Muscle layer of duodenum (tissue), 2 donors: ENCODE results near the gene ANXA9.

Experiments
- H3K27ac ChIP-seq: one replicate; pipeline ENCODE4 v1.7.0; 2013; ENCODE audit warnings: mild to moderate bottlenecking, low read length
- H3K27me3 ChIP-seq: one replicate; pipeline ENCODE4 v1.7.0; 2013; ENCODE audit warnings: low read depth, mild to moderate bottlenecking, control low read depth, low read length
- H3K36me3 ChIP-seq, 2 donors: one replicate each; pipeline ENCODE4 v1.7.0; 2013; ENCODE audit warnings: low read length in 2 of 2, control low read depth in 1 of 2, mild to moderate bottlenecking in 1 of 2; ENCODE audit not compliant: insufficient read depth in 2 of 2, control insufficient read depth in 1 of 2
- H3K4me1 ChIP-seq, 2 donors: one replicate each; pipeline ENCODE4 v1.7.0; 2013; ENCODE audit warnings: low read length in 2 of 2, mild to moderate bottlenecking in 2 of 2, control low read depth in 1 of 2, moderate library complexity in 1 of 2; ENCODE audit not compliant: insufficient read depth in 2 of 2, control insufficient read depth in 1 of 2
- H3K4me3 ChIP-seq, 2 donors: one replicate each; pipeline ENCODE4 v1.7.0; 2013; ENCODE audit warnings: low read length in 2 of 2, low read depth in 1 of 2, mild to moderate bottlenecking in 1 of 2
- H3K9me3 ChIP-seq, 2 donors: one replicate each; pipeline ENCODE4 v1.7.0; 2013; ENCODE audit warnings: low read length in 2 of 2, control low read depth in 1 of 2, mild to moderate bottlenecking in 1 of 2; ENCODE audit not compliant: control insufficient read depth in 1 of 2
- donor health status: healthy.

The ANXA9 gene

GRCh38 chr1:150997949-150998348 lies 15.9 kb downstream of the ANXA9 start:
- Histone ChIP-seq H3K27me3 (no peaks in the 10 kb centered on the region), H3K4me1 (peaks cover 8 to 13% of the 10 kb centered on the region in 2 donors), H3K27ac (no peak overlapping the region), H3K9me3 (no peaks in the 10 kb centered on the region), H3K4me3 (no peak overlapping the region), H3K36me3 (peaks cover 27 to 54% of the 10 kb centered on the region in 2 donors)

- Histone ChIP-seq H3K4me1 (peaks cover 11 to 23% of the 10 kb centered on the region in 2 donors), H3K27ac (no peak overlapping the region), H3K36me3 (peaks cover 27 to 54% of the 10 kb centered on the region in 2 donors), H3K27me3 (no peaks in the 10 kb centered on the region), H3K9me3 (no peaks in the 10 kb centered on the region), H3K4me3 (no peak overlapping the region)
Observed at GRCh38 chr1:150999051-150999674, 17.1 kb downstream of the ANXA9 start.

GRCh38 chr1:150999926-151000325 lies 17.8 kb downstream of the ANXA9 start:
- Histone ChIP-seq H3K36me3 (peaks cover 27 to 54% of the 10 kb centered on the region in 2 donors), H3K9me3 (no peaks in the 10 kb centered on the region), H3K4me1 (peaks cover 11 to 28% of the 10 kb centered on the region in 2 donors), H3K27ac (no peak overlapping the region), H3K4me3 (no peak overlapping the region), H3K27me3 (no peaks in the 10 kb centered on the region)

- Histone ChIP-seq H3K27me3 (no peaks in the 10 kb centered on the region), H3K36me3 (peaks cover 27 to 54% of the 10 kb centered on the region in 2 donors), H3K27ac (no peak overlapping the region), H3K9me3 (no peaks in the 10 kb centered on the region), H3K4me3 (no peak overlapping the region), H3K4me1 (peaks cover 12 to 33% of the 10 kb centered on the region in 2 donors)
Observed at GRCh38 chr1:151000408-151000807, 18.3 kb downstream of the ANXA9 start.

- Histone ChIP-seq H3K27ac (no peak overlapping the region), H3K36me3 (peaks cover 27 to 53% of the 10 kb centered on the region in 2 donors), H3K9me3 (no peaks in the 10 kb centered on the region), H3K27me3 (no peaks in the 10 kb centered on the region), H3K4me3 (no peak overlapping the region), H3K4me1 (peaks cover 10 to 30% of the 10 kb centered on the region in 2 donors)
Observed at GRCh38 chr1:151001602-151002001, 19.5 kb downstream of the ANXA9 start.

- Histone ChIP-seq H3K36me3 (peaks cover 27 to 49% of the 10 kb centered on the region in 2 donors), H3K27ac (no peak overlapping the region), H3K4me1 (peaks cover 10 to 34% of the 10 kb centered on the region in 2 donors), H3K27me3 (no peaks in the 10 kb centered on the region), H3K4me3 (peak overlapping the region in 1 of 2 donors; percentile 36), H3K9me3 (no peaks in the 10 kb centered on the region)
Observed at GRCh38 chr1:151002051-151002450, 20.0 kb downstream of the ANXA9 start.

- Histone ChIP-seq H3K27me3 (no peaks in the 10 kb centered on the region), H3K27ac (no peak overlapping the region), H3K4me3 (peak overlapping the region in 1 of 2 donors; percentile 36), H3K36me3 (peaks cover 22 to 43% of the 10 kb centered on the region in 2 donors), H3K9me3 (no peaks in the 10 kb centered on the region), H3K4me1 (peaks cover 14 to 40% of the 10 kb centered on the region in 2 donors)
Observed at GRCh38 chr1:151002611-151003010, 20.5 kb downstream of the ANXA9 start.

- Histone ChIP-seq H3K4me1 (peaks cover 19 to 43% of the 10 kb centered on the region in 2 donors), H3K27me3 (no peaks in the 10 kb centered on the region), H3K27ac (peak overlapping the region; percentile 17), H3K4me3 (peak overlapping the region; percentile 1 to 36), H3K36me3 (peaks cover 17 to 37% of the 10 kb centered on the region in 2 donors), H3K9me3 (no peaks in the 10 kb centered on the region)
Observed at GRCh38 chr1:151003180-151003579, 21.1 kb downstream of the ANXA9 start.

- H3K27me3 ChIP-seq: no peaks in the 10 kb centered on the region
- peak overlapping the region; percentile 95 for H3K27ac ChIP-seq
- H3K9me3 ChIP-seq: no peaks in the 10 kb centered on the region
- peaks cover 8 to 22% of the 10 kb centered on the region in 2 donors for H3K36me3 ChIP-seq
- H3K4me1 ChIP-seq: peaks cover 25 to 57% of the 10 kb centered on the region in 2 donors
- H3K4me3 ChIP-seq: peak overlapping the region; percentile 82 to 88
Observed at GRCh38 chr1:151005729-151006319, 23.7 kb downstream of the ANXA9 start.

GRCh38 chr1:151006327-151007052 lies 24.4 kb downstream of the ANXA9 start, which contains the start of gene MINDY1:
Gene MINDY1, minus strand, starts transcription at chr1:151006902. Its CDS starts 4,285 bp downstream, at chr1:151002617.
- peaks cover 4 to 16% of the 10 kb centered on the region in 2 donors for H3K36me3 ChIP-seq
- no peaks in the 10 kb centered on the region for H3K9me3 ChIP-seq
- no peaks in the 10 kb centered on the region for H3K27me3 ChIP-seq
- H3K27ac ChIP-seq: peak within 1 kb of the TSS; percentile 95
- peaks cover 25 to 62% of the 10 kb centered on the region in 2 donors for H3K4me1 ChIP-seq
- peak within 1 kb of the TSS; percentile 82 to 88 for H3K4me3 ChIP-seq

- Histone ChIP-seq H3K4me1 (peaks cover 22 to 54% of the 10 kb centered on the region in 2 donors), H3K27me3 (no peaks in the 10 kb centered on the region), H3K4me3 (peak overlapping the region; percentile 78 to 88), H3K36me3 (peaks cover 0 to 7% of the 10 kb centered on the region in 2 donors), H3K27ac (peak overlapping the region; percentile 95), H3K9me3 (no peaks in the 10 kb centered on the region)
Observed at GRCh38 chr1:151007853-151008243, 25.8 kb downstream of the ANXA9 start.
